PC-9 (cell line): ENCODE data around the gene MAGI1. TPM values are rescaled to one million over a fixed set of nuclear protein-coding genes. Genes with fewer than 3 reads are reported as not detected.

Experiments used
- BruUV-seq: library from RNA; stranded (reverse); fragments of 400-500 nt; replicated peaks from 2 replicates; lab custom pipeline; 2021; lab: Mats Ljungman, UMichigan
- CTCF ChIA-PET: fragments of 300-600 bp; sonication (Branson Sonifier 250); formaldehyde crosslinking; loops from one replicate; lab custom pipeline; 2022; ENCODE audit warnings: antibody characterized with exemption; lab: Charles Lee
- POLR2A ChIA-PET: fragments of 300-600 bp; sonication (Branson Sonifier 250); formaldehyde crosslinking; loops from one replicate; lab custom pipeline; 2022; ENCODE audit warnings: antibody characterized with exemption; ENCODE audit not compliant: unreplicated experiment; lab: Charles Lee
- DNase-seq, 2 experiments: peaks; one replicate each; pipeline versions ENCODE4 v3.0.0 to v3.0.0-alpha.2; 2015 to 2022; ENCODE audit warnings: mixed read lengths in 1 of 2
- H2AFZ ChIP-seq: fragments of 200-600 bp; sonication (generic); 2 replicates; pipeline ENCODE4 v1.8.1; 2017; ENCODE audit warnings: antibody characterized with exemption
- H3F3A ChIP-seq: fragments of 200-600 bp; sonication (generic); 2 replicates; pipeline ENCODE4 v1.8.1; 2017; ENCODE audit warnings: antibody characterized with exemption, mild to moderate bottlenecking, low read depth; ENCODE audit not compliant: insufficient read depth
- H3K27ac ChIP-seq: fragments of 200-600 bp; sonication (generic); 2 replicates; pipeline ENCODE4 v1.6.1; 2016; ENCODE audit warnings: mixed run types
- H3K27me3 ChIP-seq: fragments of 200-600 bp; sonication (generic); 2 replicates; pipeline ENCODE4 v1.6.1; 2016; ENCODE audit warnings: low read depth, mixed run types; ENCODE audit not compliant: insufficient read depth
- H3K36me3 ChIP-seq: fragments of 200-600 bp; sonication (generic); 2 replicates; pipeline ENCODE4 v1.6.1; 2016; ENCODE audit warnings: low read depth, mixed run types
- H3K4me1 ChIP-seq: fragments of 200-600 bp; sonication (generic); replicated peaks from 2 replicates; pipeline ENCODE4 v1.6.1; 2016; ENCODE audit warnings: mixed run types; ENCODE audit not compliant: insufficient read depth
- H3K4me2 ChIP-seq: fragments of 200-600 bp; sonication (generic); 2 replicates; pipeline ENCODE4 v1.6.1; 2017; ENCODE audit warnings: mixed run types
- H3K4me3 ChIP-seq: fragments of 200-600 bp; sonication (generic); 2 replicates; pipeline ENCODE4 v1.6.1; 2016; ENCODE audit warnings: mixed run types
- H3K79me2 ChIP-seq: fragments of 200-600 bp; sonication (generic); 2 replicates; pipeline ENCODE4 v1.6.1; 2017; ENCODE audit warnings: low read depth, mixed run types
- H3K9me2 ChIP-seq: fragments of 200-600 bp; sonication (generic); 2 replicates; pipeline ENCODE4 v1.8.1; 2017; ENCODE audit warnings: mild to moderate bottlenecking; ENCODE audit not compliant: insufficient read depth
- H3K9me3 ChIP-seq: fragments of 200-600 bp; sonication (generic); 2 replicates; pipeline ENCODE4 v1.8.1; 2016; ENCODE audit warnings: low read depth; ENCODE audit not compliant: insufficient read depth
- H4K20me1 ChIP-seq: fragments of 200-600 bp; sonication (generic); 2 replicates; pipeline ENCODE4 v1.8.1; 2017; ENCODE audit not compliant: insufficient read depth
- EZH2 ChIP-seq: fragments of 200-600 bp; sonication (generic); IDR thresholded peaks from 2 replicates; pipeline ENCODE4 v1.8.0; 2017; ENCODE audit warnings: antibody characterized with exemption, low read depth
- intact Hi-C: fragments of 100-400 bp; cut with micrococcal nuclease; formaldehyde crosslinking; loops from one replicate; pipeline ENCODE4 v1.10.0; 2022; ENCODE audit not compliant: unreplicated experiment
- total RNA-seq: library from RNA; stranded (reverse); gene quantifications from 2 replicates; pipeline ENCODE4 v1.2.3, GENCODE V29; 2021
- TF ChIP-seq, protein P1 (sequence below): fragments of 200-600 bp; sonication (generic); conservative IDR thresholded peaks from 2 replicates; pipeline ENCODE4 v1.6.1; 2017; ENCODE audit warnings: mixed run types, antibody characterized with exemption, mild to moderate bottlenecking, moderate library complexity

MAGI1 gene
- total RNA-seq, 1 experiment from 2014 or later = 23.3 TPM

GRCh38 chr3:65539616-65540015 is 499.1 kb downstream of the MAGI1 start:
- DNase-seq = no peak
- no peaks in the 10 kb centered on the region for H3K9me2 ChIP-seq
- intact Hi-C loops = no loop called here
- no peaks in the 10 kb centered on the region for H3F3A ChIP-seq
- no peak overlapping the region for H2AFZ ChIP-seq
- H3K4me2 ChIP-seq = no peak overlapping the region
- POLR2A ChIA-PET = no interaction called here
- peaks cover under 1% of the 10 kb centered on the region; the same call in 1 of the 2 replicates for H3K4me1 ChIP-seq
- H3K27ac ChIP-seq = no peak overlapping the region
- TF ChIP-seq, protein P1, sequence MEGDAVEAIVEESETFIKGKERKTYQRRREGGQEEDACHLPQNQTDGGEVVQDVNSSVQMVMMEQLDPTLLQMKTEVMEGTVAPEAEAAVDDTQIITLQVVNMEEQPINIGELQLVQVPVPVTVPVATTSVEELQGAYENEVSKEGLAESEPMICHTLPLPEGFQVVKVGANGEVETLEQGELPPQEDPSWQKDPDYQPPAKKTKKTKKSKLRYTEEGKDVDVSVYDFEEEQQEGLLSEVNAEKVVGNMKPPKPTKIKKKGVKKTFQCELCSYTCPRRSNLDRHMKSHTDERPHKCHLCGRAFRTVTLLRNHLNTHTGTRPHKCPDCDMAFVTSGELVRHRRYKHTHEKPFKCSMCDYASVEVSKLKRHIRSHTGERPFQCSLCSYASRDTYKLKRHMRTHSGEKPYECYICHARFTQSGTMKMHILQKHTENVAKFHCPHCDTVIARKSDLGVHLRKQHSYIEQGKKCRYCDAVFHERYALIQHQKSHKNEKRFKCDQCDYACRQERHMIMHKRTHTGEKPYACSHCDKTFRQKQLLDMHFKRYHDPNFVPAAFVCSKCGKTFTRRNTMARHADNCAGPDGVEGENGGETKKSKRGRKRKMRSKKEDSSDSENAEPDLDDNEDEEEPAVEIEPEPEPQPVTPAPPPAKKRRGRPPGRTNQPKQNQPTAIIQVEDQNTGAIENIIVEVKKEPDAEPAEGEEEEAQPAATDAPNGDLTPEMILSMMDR = no peak
- TF ChIP-seq EZH2 = no peak
- no peaks in the 10 kb centered on the region for H4K20me1 ChIP-seq
- no peaks in the 10 kb centered on the region for H3K9me3 ChIP-seq
- CTCF ChIA-PET = interaction anchor here (0.5 kb wide), 1 partner anchor 610 kb away, joined by 3 read pairs; no protein-coding TSS in a partner anchor
- no peaks in the 10 kb centered on the region for H3K27me3 ChIP-seq
- no peak overlapping the region for H3K4me3 ChIP-seq
- no TSS peak for BruUV-seq
- H3K36me3 ChIP-seq = no peaks in the 10 kb centered on the region
- H3K79me2 ChIP-seq = 0 out of 2 replicates have a peak, but pooled peaks cover 9% of the 10 kb centered on the region

DNA sequence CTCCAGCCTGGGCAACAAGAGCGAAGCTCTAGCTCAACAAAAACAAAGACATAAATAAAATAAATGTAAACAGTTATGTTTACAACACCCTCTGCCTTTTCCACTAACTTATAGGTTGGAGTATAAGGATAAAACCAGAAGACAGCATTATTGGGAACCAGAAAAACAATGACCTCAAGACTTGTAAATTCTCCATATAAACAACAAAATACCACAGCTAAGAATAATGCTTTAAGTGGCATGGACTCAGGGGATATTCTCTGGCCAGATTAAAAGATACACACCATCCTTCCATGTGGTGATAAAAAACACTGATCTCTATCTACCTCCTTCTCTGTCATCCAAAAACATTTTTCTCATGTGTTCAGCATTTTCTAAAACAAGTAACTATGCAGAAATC is 500.6 kb downstream of the MAGI1 start:
- no peaks in the 10 kb centered on the region for H3F3A ChIP-seq
- H3K4me2 ChIP-seq = no peak overlapping the region
- H4K20me1 ChIP-seq = no peaks in the 10 kb centered on the region
- H3K27me3 ChIP-seq = no peaks in the 10 kb centered on the region
- CTCF ChIA-PET = no interaction called here
- intact Hi-C loops = no loop called here
- TF ChIP-seq, protein P1 = no peak
- TF ChIP-seq EZH2 = no peak
- no peaks in the 10 kb centered on the region for H3K9me2 ChIP-seq
- no peak for DNase-seq
- 0 out of 2 replicates have a peak, but pooled peaks cover 5% of the 10 kb centered on the region for H3K79me2 ChIP-seq
- no peak overlapping the region for H3K4me3 ChIP-seq
- no TSS peak for BruUV-seq
- no peaks in the 10 kb centered on the region for H3K36me3 ChIP-seq
- H3K4me1 ChIP-seq = no peaks in the 10 kb centered on the region
- H3K9me3 ChIP-seq = no peaks in the 10 kb centered on the region
- no peak overlapping the region for H3K27ac ChIP-seq
- POLR2A ChIA-PET = no interaction called here
- no peak overlapping the region for H2AFZ ChIP-seq

GRCh38 chr3:65537109-65537508 is 501.6 kb downstream of the MAGI1 start:
- Histone ChIP-seq H3K9me2 (no peaks in the 10 kb centered on the region), H3K27me3 (no peaks in the 10 kb centered on the region), H3K4me1 (no peaks in the 10 kb centered on the region), H4K20me1 (no peaks in the 10 kb centered on the region), H3K27ac (no peak overlapping the region), H3K79me2 (0 out of 2 replicates have a peak, but pooled peaks cover 5% of the 10 kb centered on the region), H3K36me3 (no peaks in the 10 kb centered on the region), H3K4me2 (no peak overlapping the region), H3F3A (no peaks in the 10 kb centered on the region), H2AFZ (no peak overlapping the region), H3K9me3 (no peaks in the 10 kb centered on the region), H3K4me3 (no peak overlapping the region)
- TF ChIP-seq EZH2 = no peak
- TF ChIP-seq, protein P1 = no peak
- DNase-seq = no peak
- ChIA-PET POLR2A (no interaction called here), CTCF (no interaction called here)
- BruUV-seq = no TSS peak
- intact Hi-C loops = no loop called here
